Vagina (tissue), 2 donors: ENCODE results near the gene GTF3A. TPM values are rescaled to one million over a fixed set of nuclear protein-coding genes. Genes with fewer than 3 reads are reported as not detected.
"Not testable (repeated sequence)": the region's sequence is repeated elsewhere in the genome, so short reads cannot be mapped to it uniquely, and the experiment has no call there.

Source experiments
- DNase-seq, 2 donors: peaks; one replicate each; pipeline ENCODE4 v3.0.0-alpha.2; 2017; ENCODE audit errors: extremely low spot score in 2 of 2
- H3K27ac ChIP-seq: fragments of 200-600 bp; sonication (generic); one replicate; pipeline ENCODE4 v1.5.1; 2019
- H3K27me3 ChIP-seq: fragments of 200-600 bp; sonication (generic); one replicate; pipeline ENCODE4 v1.5.1; 2019
- H3K36me3 ChIP-seq, 2 donors: fragments of 200-600 bp; sonication (generic); one replicate each; pipeline ENCODE4 v1.5.1; 2017 to 2019
- H3K4me1 ChIP-seq: fragments of 200-600 bp; sonication (generic); one replicate; pipeline ENCODE4 v1.5.1; 2019
- H3K4me3 ChIP-seq, 2 donors: fragments of 200-600 bp; sonication (generic); 1 replicate in 1 of 2; 2 replicates in 1 of 2; pipeline ENCODE4 v1.5.1; 2016 to 2019
- H3K9me3 ChIP-seq: fragments of 200-600 bp; sonication (generic); one replicate; pipeline ENCODE4 v1.5.1; 2019
- POLR2A ChIP-seq, 2 donors: fragments of 450-650 bp; IDR thresholded peaks; one replicate each; pipeline ENCODE4 v1.6.1; 2017; ENCODE audit warnings: antibody characterized with exemption in 2 of 2, mild to moderate bottlenecking in 2 of 2, moderate library complexity in 2 of 2
- POLR2AphosphoS5 ChIP-seq, 2 donors: sonication (generic); formaldehyde crosslinking; IDR thresholded peaks; one replicate each; pipeline ENCODE4 v1.9.0; 2017; ENCODE audit warnings: antibody characterized with exemption in 2 of 2, mild to moderate bottlenecking in 2 of 2, low read depth in 1 of 2; ENCODE audit not compliant: insufficient read depth in 1 of 2
- intact Hi-C: fragments of 100-400 bp; cut with DNase I; formaldehyde crosslinking; loops from one replicate; pipeline ENCODE4 v1.15.1; 2023
- total RNA-seq: library from RNA; depleted of rRNA; stranded (reverse); fragments of >200 nt; gene quantifications from one replicate; pipeline ENCODE4 v1.2.3, GENCODE V29; 2016
- TF ChIP-seq, protein P1 (sequence below), 3 experiments: fragments of 450-650 bp in 2 of 3; fragments of 200-600 bp in 1 of 3; sonication (generic) in 1 of 3; IDR thresholded peaks; one replicate each; pipeline ENCODE4 v1.5.1; 2017 to 2019; ENCODE audit warnings: antibody characterized with exemption in 3 of 3, mild to moderate bottlenecking in 2 of 3, moderate library complexity in 2 of 3

The GTF3A gene
- total RNA-seq, 1 donor from 2014 or later, result 142 TPM

DNA sequence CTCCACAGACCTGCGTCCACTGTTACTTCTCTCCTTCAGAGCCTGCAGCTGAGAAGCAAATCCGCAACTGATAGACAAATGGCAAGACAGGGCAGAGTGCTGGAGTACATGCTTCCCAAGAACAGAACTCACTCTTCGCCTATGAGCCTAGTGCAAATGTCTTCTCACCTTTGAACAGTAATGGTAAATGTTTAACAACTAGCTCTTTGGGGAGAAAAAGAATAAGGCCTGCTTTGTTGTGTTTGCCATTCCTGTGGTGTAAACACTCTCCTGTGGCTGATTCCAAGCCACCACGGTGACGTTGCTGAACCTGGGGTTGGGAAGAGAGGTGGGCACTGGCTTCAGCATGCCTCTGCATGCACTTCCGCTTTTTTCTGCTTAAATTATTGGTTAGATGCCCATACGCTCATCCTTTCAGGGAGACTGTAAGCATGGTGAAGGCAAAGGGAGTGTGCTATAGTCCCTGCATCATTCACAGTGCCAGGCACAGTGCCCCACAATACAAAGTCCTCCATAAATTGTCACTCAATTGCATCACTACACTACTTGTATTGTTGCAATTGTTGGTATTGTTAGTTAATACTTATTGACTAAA, 28.1 kb upstream of the GTF3A start:
- DNase-seq, result no peak

DNA sequence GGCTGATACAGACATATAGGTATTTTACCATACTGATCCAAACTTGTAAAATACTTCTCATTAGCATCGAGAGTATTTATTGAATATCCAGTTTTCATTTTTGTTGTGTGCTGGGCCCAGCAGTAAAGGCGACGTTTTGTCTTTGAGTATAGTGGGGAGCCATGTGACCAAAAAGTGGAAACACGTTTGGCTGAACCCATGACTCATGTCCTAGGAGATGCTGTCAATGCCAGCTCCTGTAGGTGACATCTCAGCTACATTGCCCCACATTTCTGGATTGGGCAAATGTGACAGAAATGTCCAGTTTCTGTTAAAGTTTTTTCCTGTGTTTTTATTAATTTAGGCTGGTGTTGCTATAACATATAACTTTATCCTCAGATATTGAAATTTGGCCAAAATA, 26.1 kb upstream of the GTF3A start:
- Histone ChIP-seq H3K27ac (no peak overlapping the region), H3K36me3 (no peaks in the 10 kb centered on the region), H3K9me3 (no peaks in the 10 kb centered on the region), H3K4me3 (no peak overlapping the region), H3K27me3 (no peaks in the 10 kb centered on the region), H3K4me1 (peaks cover 12% of the 10 kb centered on the region)
- DNase-seq, result no peak
- TF ChIP-seq, protein P1, sequence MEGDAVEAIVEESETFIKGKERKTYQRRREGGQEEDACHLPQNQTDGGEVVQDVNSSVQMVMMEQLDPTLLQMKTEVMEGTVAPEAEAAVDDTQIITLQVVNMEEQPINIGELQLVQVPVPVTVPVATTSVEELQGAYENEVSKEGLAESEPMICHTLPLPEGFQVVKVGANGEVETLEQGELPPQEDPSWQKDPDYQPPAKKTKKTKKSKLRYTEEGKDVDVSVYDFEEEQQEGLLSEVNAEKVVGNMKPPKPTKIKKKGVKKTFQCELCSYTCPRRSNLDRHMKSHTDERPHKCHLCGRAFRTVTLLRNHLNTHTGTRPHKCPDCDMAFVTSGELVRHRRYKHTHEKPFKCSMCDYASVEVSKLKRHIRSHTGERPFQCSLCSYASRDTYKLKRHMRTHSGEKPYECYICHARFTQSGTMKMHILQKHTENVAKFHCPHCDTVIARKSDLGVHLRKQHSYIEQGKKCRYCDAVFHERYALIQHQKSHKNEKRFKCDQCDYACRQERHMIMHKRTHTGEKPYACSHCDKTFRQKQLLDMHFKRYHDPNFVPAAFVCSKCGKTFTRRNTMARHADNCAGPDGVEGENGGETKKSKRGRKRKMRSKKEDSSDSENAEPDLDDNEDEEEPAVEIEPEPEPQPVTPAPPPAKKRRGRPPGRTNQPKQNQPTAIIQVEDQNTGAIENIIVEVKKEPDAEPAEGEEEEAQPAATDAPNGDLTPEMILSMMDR (IDR thresholded peaks at IDR 0.05), result no peak
- TF ChIP-seq POLR2AphosphoS5 (IDR thresholded peaks at IDR 0.05; ENCODE audit: insufficient read depth in 1 of 2, low read depth in 1 of 2), result no peak
- no peak for TF ChIP-seq POLR2A (IDR thresholded peaks at IDR 0.05)
- intact Hi-C loops, result no loop called here

More for the DNA sequence above, 28.1 kb upstream of the GTF3A start:
- Histone ChIP-seq H3K27me3 (no peaks in the 10 kb centered on the region), H3K36me3 (no peaks in the 10 kb centered on the region), H3K4me3 (no peak overlapping the region), H3K4me1 (peaks cover 2% of the 10 kb centered on the region), H3K27ac (no peak overlapping the region), H3K9me3 (no peaks in the 10 kb centered on the region)
- intact Hi-C loops, result no loop called here
- TF ChIP-seq, protein P1 (IDR thresholded peaks at IDR 0.05), result no peak
- no peak for TF ChIP-seq POLR2A (IDR thresholded peaks at IDR 0.05)
- TF ChIP-seq POLR2AphosphoS5 (IDR thresholded peaks at IDR 0.05; ENCODE audit: insufficient read depth in 1 of 2, low read depth in 1 of 2), result no peak

DNA sequence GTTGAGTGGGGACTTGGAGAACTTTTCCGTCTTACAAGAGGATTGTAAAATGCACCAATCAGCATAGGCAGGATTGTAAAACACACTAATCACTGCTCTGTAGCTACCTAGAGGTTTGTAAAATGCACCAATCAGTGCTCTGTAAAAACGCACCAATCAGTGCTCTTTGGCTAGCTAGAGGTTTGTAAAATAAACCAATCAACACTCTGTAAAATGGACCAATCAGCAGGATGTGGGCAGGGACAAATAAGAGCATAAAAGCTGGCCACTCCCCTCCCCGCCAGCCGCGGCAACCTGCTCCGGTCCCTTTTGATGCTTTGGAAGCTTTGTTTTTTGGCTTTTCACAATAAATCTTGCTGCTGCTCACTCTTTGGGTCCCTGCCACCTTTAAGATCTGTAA, 24.0 kb upstream of the GTF3A start:
- intact Hi-C loops, DNase-seq, H3K9me3 ChIP-seq, H3K27me3 ChIP-seq, H3K36me3 ChIP-seq, H3K27ac ChIP-seq, H3K4me3 ChIP-seq: not testable (repeated sequence)
- H3K4me1 ChIP-seq, result peaks cover 12% of the 10 kb centered on the region

DNA sequence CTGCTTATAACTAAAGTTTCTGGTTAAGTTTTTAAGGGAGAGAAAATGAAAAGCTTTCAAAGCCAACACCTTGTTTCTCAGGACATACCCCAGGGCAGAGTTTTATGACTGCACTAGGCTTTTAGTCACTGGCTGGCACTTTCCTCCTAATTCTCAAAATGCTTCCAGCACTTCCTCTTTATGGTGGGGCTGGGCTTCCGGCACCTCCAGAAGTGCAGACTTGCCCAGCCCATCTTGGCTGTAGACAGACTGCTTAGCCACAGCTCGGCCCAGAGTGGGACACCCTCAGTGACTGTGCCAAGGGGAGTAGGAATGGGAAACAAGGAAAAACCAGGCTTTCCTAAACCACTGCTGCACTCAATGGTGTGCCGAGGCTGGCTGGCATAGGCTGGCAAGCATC, 23.2 kb upstream of the GTF3A start:
- DNase-seq, result no peak
- intact Hi-C loops, result no loop called here
- Histone ChIP-seq H3K27ac (no peak overlapping the region), H3K27me3 (no peaks in the 10 kb centered on the region), H3K9me3 (no peaks in the 10 kb centered on the region), H3K36me3 (no peaks in the 10 kb centered on the region), H3K4me3 (no peak overlapping the region), H3K4me1 (peaks cover 12% of the 10 kb centered on the region)
- no peak for TF ChIP-seq POLR2AphosphoS5 (IDR thresholded peaks at IDR 0.05; ENCODE audit: insufficient read depth in 1 of 2, low read depth in 1 of 2)
- no peak for TF ChIP-seq POLR2A (IDR thresholded peaks at IDR 0.05)
- TF ChIP-seq, protein P1 (IDR thresholded peaks at IDR 0.05), result no peak

DNA sequence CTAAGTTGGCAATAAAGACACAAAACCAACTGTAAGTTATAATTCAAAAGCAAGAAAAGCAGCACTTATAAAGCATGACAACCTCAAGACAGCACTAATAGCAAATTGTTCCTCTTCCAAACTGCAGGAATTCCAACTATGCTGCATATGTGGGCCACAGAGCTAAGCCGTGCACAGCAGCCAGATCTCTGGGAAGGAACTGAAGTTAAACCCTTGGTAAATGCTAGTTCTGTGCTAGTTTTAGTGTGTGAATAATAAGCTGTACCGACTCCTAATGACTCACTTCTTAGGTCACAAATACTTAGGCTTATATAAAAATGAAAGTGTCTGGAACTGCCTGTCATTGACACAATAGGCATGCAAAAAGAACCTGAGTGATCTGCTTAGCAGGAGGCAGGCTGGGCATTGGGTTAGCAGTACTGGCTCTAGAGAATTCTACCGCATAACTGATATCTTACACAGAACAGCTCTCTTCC, 21.2 kb upstream of the GTF3A start:
- TF ChIP-seq POLR2AphosphoS5 (IDR thresholded peaks at IDR 0.05; ENCODE audit: insufficient read depth in 1 of 2, low read depth in 1 of 2) (no peak), POLR2A (IDR thresholded peaks at IDR 0.05) (no peak)
- TF ChIP-seq, protein P1 (IDR thresholded peaks at IDR 0.05), result no peak
- H3K27me3 ChIP-seq, result no peaks in the 10 kb centered on the region
- H3K4me3 ChIP-seq, result no peak overlapping the region
- H3K36me3 ChIP-seq, result no peaks in the 10 kb centered on the region
- H3K4me1 ChIP-seq, result peaks cover 12% of the 10 kb centered on the region
- intact Hi-C loops, result no loop called here
- no peak overlapping the region for H3K27ac ChIP-seq
- no peak for DNase-seq
- no peaks in the 10 kb centered on the region for H3K9me3 ChIP-seq
